GM18907 (cell line): Measurements from ENCODE around the gene ZNF808.
"Not testable (repeated sequence)": the region's sequence is repeated elsewhere in the genome, so short reads cannot be mapped to it uniquely, and the experiment has no call there.

Experiments
- ATAC-seq: cut with Tn5 transposase; IDR thresholded peaks from one replicate; pipeline ENCODE4 v1.9.1; 2021; ENCODE audit warnings: mild to moderate bottlenecking, moderate library complexity; ENCODE audit not compliant: unreplicated experiment

Gene ZNF808

GRCh38 chr19:52535771-52536447 lies 8.4 kb downstream of the ZNF808 start:
- ATAC-seq, result peak; percentile 82

GRCh38 chr19:52536448-52536800 lies 9.0 kb downstream of the ZNF808 start:
- ATAC-seq, result peak; percentile 25

GRCh38 chr19:52538815-52539214 lies 11.3 kb downstream of the ZNF808 start:
- not testable (repeated sequence) for ATAC-seq

GRCh38 chr19:52541176-52541575 lies 13.7 kb downstream of the ZNF808 start:
- not testable (repeated sequence) for ATAC-seq

GRCh38 chr19:52541608-52542007 lies 14.1 kb downstream of the ZNF808 start:
- no peak for ATAC-seq

GRCh38 chr19:52542541-52542940 lies 15.1 kb downstream of the ZNF808 start:
- ATAC-seq, result not testable (repeated sequence)

GRCh38 chr19:52542984-52543664 lies 15.7 kb downstream of the ZNF808 start:
- ATAC-seq, result no peak

- no peak for ATAC-seq
These were observed 26.9 kb downstream of the ZNF808 start for GRCh38 chr19:52554216-52554971.

- no peak for ATAC-seq
These were observed 29.9 kb downstream of the ZNF808 start for GRCh38 chr19:52557231-52557995.

GRCh38 chr19:52558732-52559445 lies 31.4 kb downstream of the ZNF808 start:
- ATAC-seq, result not testable (repeated sequence)

GRCh38 chr19:52561611-52562010 lies 34.1 kb downstream of the ZNF808 start:
- not testable (repeated sequence) for ATAC-seq

GRCh38 chr19:52566121-52566520 lies 38.7 kb downstream of the ZNF808 start:
- no peak for ATAC-seq

GRCh38 chr19:52566588-52566987 lies 39.1 kb downstream of the ZNF808 start:
- ATAC-seq, result no peak

- no peak for ATAC-seq
These were observed 40.5 kb downstream of the ZNF808 start for GRCh38 chr19:52567921-52568320.

- not testable (repeated sequence) for ATAC-seq
These were observed 42.2 kb downstream of the ZNF808 start for GRCh38 chr19:52569638-52569999.

- peak; percentile 96 for ATAC-seq
These were observed 42.8 kb downstream of the ZNF808 start, which contains the start of gene ZNF701 for GRCh38 chr19:52570000-52570861. Gene ZNF701, plus strand, starts transcription at chr19:52570287. Its CDS starts 3,861 bp downstream, at chr19:52574148.

- no peak for ATAC-seq
These were observed 57.4 kb downstream of the ZNF808 start for GRCh38 chr19:52584736-52585440.

GRCh38 chr19:52585604-52586003 lies 58.1 kb downstream of the ZNF808 start:
- ATAC-seq, result no peak

GRCh38 chr19:52590728-52591127 lies 63.3 kb downstream of the ZNF808 start:
- no peak for ATAC-seq
